Cardiac muscle cell (in vitro differentiated cells and primary cell): ENCODE results near the gene COL15A1. TPM values are rescaled to one million over a fixed set of nuclear protein-coding genes. Genes with fewer than 3 reads are reported as not detected.

ENCODE experiments used
- DNase-seq, 2 donors: peaks; one replicate each; pipeline versions ENCODE4 v3.0.0 to v3.0.0-alpha.2; 2010 to 2017; ENCODE audit warnings: low read depth in 1 of 2, low spot score in 1 of 2
- H3K27ac ChIP-seq: fragments of 200-600 bp; sonication (generic); 2 replicates; pipeline ENCODE4 v1.5.1; 2016
- H3K27me3 ChIP-seq: fragments of 200-600 bp; sonication (generic); 2 replicates; pipeline ENCODE4 v1.6.0; 2016; ENCODE audit warnings: control low read depth
- H3K36me3 ChIP-seq: fragments of 200-600 bp; sonication (generic); 2 replicates; pipeline ENCODE4 v1.5.1; 2016; ENCODE audit warnings: control low read depth
- H3K4me1 ChIP-seq: fragments of 200-600 bp; sonication (generic); 2 replicates; pipeline ENCODE4 v1.8.1; 2017; ENCODE audit warnings: low read depth, mild to moderate bottlenecking, mixed run types
- H3K4me3 ChIP-seq: fragments of 200-600 bp; sonication (generic); 2 replicates; pipeline ENCODE4 v1.5.1; 2016; ENCODE audit warnings: mild to moderate bottlenecking
- H3K9me3 ChIP-seq: fragments of 200-600 bp; sonication (generic); 2 replicates; pipeline ENCODE4 v1.5.1; 2017; ENCODE audit warnings: low read depth, mild to moderate bottlenecking, control low read depth
- CTCF ChIP-seq: IDR thresholded peaks from 2 replicates; pipeline ENCODE4 v1.5.1; 2012; ENCODE audit warnings: low read depth, mild to moderate bottlenecking, low read length
- polyA plus RNA-seq: library from polyadenylated mRNA; unstranded; fragments of >200 nt; fragmentation: Nextera tagmentation; extraction: Ambion mirVana; gene quantifications from 2 replicates; pipeline ENCODE4 v1.2.1, GENCODE V29; 2016
- total RNA-seq: library from RNA; depleted of rRNA; stranded (reverse); fragments of >200 nt; gene quantifications from 2 replicates; pipeline ENCODE4 v1.2.3, GENCODE V29; 2016

COL15A1 gene
- total and polyA plus RNA-seq, 2 experiments from 2014 or later, result 0.74 to 1.3 TPM

GRCh38 chr9:98974994-98975712, 31.4 kb downstream of the COL15A1 start:
- no peak overlapping the region for H3K4me3 ChIP-seq

GRCh38 chr9:98975838-98976237, 32.1 kb downstream of the COL15A1 start:
- no peak for TF ChIP-seq CTCF
- Histone ChIP-seq H3K27ac (no peak overlapping the region), H3K9me3 (no peaks in the 10 kb centered on the region), H3K4me1 (no peaks in the 10 kb centered on the region), H3K4me3 (no peak overlapping the region), H3K27me3 (peaks cover 17% of the 10 kb centered on the region), H3K36me3 (no peaks in the 10 kb centered on the region)
- DNase-seq, result no peak

More at GRCh38 chr9:98974994-98975712, 31.4 kb downstream of the COL15A1 start:
- peak; percentile 76 to 83 for DNase-seq
- no peaks in the 10 kb centered on the region for H3K36me3 ChIP-seq
- peaks cover 17% of the 10 kb centered on the region for H3K27me3 ChIP-seq
- no peaks in the 10 kb centered on the region for H3K4me1 ChIP-seq
- TF ChIP-seq CTCF, result peak; percentile 100
- no peak overlapping the region for H3K27ac ChIP-seq
- no peaks in the 10 kb centered on the region for H3K9me3 ChIP-seq

- H3K27me3 ChIP-seq, result peaks cover 17% of the 10 kb centered on the region
- TF ChIP-seq CTCF, result no peak
- H3K9me3 ChIP-seq, result no peaks in the 10 kb centered on the region
- H3K4me1 ChIP-seq, result no peaks in the 10 kb centered on the region
- H3K4me3 ChIP-seq, result no peak overlapping the region
- H3K36me3 ChIP-seq, result no peaks in the 10 kb centered on the region
- no peak for DNase-seq
- H3K27ac ChIP-seq, result no peak overlapping the region
These were observed 33.6 kb downstream of the COL15A1 start for GRCh38 chr9:98977246-98977714.

GRCh38 chr9:98977813-98978212, 34.1 kb downstream of the COL15A1 start:
- Histone ChIP-seq H3K9me3 (no peaks in the 10 kb centered on the region), H3K36me3 (no peaks in the 10 kb centered on the region), H3K4me3 (no peak overlapping the region), H3K4me1 (no peaks in the 10 kb centered on the region), H3K27me3 (peaks cover 17% of the 10 kb centered on the region), H3K27ac (no peak overlapping the region)
- DNase-seq, result no peak
- no peak for TF ChIP-seq CTCF

- peak in 1 of 2 donors; percentile 39 for DNase-seq
- H3K9me3 ChIP-seq, result no peaks in the 10 kb centered on the region
- no peak overlapping the region for H3K27ac ChIP-seq
- no peak for TF ChIP-seq CTCF
- no peak overlapping the region for H3K4me3 ChIP-seq
- peaks cover 16% of the 10 kb centered on the region for H3K27me3 ChIP-seq
- H3K4me1 ChIP-seq, result no peaks in the 10 kb centered on the region
- no peaks in the 10 kb centered on the region for H3K36me3 ChIP-seq
These were observed 34.5 kb downstream of the COL15A1 start for GRCh38 chr9:98978231-98978681.
